Astrocyte of the cerebellum (primary cell): ENCODE measurements around the gene SNX8.

Experiments used
- DNase-seq: peaks from one replicate; pipeline ENCODE4 v3.0.0-alpha.2; 2011; ENCODE audit warnings: low read depth
- H3K4me3 ChIP-seq: 2 replicates; pipeline ENCODE4 v1.5.1; 2011; ENCODE audit warnings: mild to moderate bottlenecking, low read depth, low read length, moderate library complexity
- in situ Hi-C: cut with HindIII; loops from 2 replicates; pipeline ENCODE4 v1.10.0; 2017; ENCODE audit warnings: low sequenced_read_pairs
- TF ChIP-seq, protein P1 (sequence below): IDR thresholded peaks from 2 replicates; pipeline ENCODE4 v1.5.1; 2012; ENCODE audit warnings: low read length, low read depth, moderate library complexity, mild to moderate bottlenecking; ENCODE audit errors: missing control alignments

SNX8 gene

DNA sequence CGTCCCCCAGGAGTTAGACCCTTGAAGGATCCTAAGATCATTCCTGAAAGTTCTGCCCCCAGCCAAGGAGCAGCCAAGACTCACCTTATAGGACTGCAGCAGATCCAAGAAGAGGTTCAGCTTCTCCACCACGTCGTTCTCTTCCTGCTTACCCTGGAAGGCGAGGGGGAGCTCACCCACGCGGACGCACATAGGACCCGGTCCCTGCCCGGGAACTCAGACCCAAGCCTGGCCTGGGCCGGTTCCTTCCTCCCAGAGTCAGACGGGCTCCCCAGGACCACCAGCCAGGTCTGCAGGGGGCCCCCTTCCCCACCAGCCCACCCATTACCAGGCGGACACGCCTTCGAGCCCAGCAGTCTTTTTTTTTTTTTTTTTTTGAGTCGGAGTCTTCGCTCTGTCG is 56.6 kb downstream of the SNX8 start:
- TF ChIP-seq, protein P1, sequence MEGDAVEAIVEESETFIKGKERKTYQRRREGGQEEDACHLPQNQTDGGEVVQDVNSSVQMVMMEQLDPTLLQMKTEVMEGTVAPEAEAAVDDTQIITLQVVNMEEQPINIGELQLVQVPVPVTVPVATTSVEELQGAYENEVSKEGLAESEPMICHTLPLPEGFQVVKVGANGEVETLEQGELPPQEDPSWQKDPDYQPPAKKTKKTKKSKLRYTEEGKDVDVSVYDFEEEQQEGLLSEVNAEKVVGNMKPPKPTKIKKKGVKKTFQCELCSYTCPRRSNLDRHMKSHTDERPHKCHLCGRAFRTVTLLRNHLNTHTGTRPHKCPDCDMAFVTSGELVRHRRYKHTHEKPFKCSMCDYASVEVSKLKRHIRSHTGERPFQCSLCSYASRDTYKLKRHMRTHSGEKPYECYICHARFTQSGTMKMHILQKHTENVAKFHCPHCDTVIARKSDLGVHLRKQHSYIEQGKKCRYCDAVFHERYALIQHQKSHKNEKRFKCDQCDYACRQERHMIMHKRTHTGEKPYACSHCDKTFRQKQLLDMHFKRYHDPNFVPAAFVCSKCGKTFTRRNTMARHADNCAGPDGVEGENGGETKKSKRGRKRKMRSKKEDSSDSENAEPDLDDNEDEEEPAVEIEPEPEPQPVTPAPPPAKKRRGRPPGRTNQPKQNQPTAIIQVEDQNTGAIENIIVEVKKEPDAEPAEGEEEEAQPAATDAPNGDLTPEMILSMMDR: no peak
- in situ Hi-C loops: no loop called here
- H3K4me3 ChIP-seq: no peak overlapping the region
- DNase-seq: no peak

DNA sequence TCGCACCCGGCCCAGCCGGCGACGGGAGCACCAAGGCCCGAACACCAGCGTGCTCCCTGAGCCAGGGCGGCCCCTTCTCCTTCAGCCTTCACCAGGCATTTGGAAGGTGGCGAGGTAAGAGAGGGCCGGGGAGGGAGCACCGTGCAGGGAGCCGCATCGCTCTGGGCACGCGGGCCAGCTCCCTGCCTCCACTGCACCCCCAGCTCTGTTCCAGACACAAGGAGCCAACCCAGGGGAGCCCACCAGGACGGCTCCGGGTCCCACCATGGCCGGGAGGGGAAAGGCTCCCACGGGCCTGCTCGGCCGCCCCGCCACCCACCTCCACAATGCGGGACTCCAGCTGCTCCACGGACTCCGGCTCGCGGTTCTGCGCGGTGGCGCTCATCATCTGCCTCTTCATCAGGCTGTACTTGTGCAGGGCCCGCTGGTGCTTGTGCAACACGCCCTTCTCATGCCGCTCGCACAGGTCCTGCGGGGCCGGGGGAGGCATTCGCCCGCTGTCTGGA is 57.1 kb downstream of the SNX8 start:
- DNase-seq: no peak
- in situ Hi-C loops: no loop called here
- no peak overlapping the region for H3K4me3 ChIP-seq
- TF ChIP-seq, protein P1: no peak

DNA sequence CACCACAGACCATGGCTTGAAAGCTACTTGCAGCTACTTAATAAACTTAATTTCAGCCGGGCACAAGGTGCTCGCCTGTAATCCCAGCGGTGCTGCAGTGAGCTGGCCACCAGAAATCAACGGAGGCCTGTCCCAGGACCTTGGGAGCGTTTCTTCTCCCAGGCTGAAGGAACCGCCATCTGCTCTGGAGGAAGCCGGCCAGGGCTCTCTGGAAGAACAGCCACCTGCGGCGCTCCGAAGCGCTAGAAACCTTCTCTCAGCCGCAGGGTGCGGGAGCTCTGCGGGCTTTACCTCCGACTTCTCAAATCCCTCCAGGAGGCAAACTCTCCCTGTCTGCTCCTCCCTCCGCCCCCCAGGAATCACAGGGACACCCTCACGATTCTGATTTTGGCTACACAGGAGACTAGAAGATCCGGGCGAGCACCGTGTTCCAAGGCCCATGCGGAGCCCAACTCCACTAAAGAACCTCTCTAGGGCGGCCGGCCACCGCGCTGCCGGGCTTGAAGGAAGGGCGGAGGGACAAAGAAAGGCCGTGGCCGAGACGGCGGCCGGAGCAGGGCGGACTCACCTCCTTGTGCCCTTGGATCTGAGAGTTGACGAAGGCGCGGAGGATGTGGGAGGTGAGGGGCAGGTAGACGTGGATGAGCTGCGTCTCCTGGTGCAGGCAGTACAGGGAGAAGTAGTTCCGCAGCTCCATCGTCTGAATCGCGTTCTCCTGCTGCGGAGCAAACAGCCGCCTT is 57.8 kb downstream of the SNX8 start:
- TF ChIP-seq, protein P1: no peak
- in situ Hi-C loops: no loop called here

DNA sequence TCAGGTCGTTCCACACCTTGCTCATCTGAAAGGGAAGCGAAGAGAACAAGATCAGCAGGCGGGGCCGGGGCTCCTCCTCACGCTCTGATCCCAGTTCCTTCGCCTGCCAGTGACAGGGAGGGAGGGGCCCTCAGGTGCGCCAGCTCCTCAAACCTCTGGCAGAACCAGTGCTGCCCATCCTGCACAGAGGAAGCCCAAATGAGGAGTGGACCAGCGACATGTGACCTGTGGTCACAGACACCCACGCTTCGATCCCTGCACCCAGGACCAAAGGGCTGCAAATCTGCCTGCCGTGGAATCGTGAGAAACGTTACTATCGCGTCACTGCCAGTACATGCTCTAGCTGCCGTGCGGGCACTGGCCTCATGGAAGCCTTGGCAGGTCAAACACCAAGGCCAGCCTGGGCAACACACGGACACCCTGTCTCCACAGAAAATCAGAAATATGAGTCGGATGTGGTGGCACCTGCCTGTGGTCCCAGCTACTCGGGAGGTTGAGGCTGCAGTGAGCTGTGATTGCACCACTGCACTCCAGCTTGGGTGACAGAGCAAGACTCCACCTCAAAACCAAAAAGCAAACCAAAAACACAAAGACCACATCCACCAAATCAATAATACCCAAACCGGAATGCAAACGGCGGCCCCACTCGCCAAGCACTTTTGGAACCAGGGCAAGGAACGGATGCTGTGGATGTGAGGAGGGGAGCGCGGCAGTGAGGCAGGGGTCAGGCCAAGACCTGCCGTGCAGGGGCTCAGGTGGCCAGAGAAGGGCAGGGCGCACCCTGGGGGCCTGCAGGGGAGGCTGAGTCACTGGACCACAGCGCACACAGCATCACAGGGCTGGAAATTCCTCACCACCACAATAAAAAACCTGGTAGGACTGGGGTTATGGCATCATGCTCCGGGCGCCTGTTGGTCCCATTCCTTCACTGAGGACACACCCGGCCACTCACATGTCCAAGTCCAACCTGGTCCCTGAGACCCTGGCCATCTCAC is 58.8 kb downstream of the SNX8 start:
- peak; percentile 53 for DNase-seq
- TF ChIP-seq, protein P1: no peak
- in situ Hi-C loops: no loop called here

More for the DNA sequence above, 57.8 kb downstream of the SNX8 start:
- no peak for DNase-seq
- no peak overlapping the region for H3K4me3 ChIP-seq

DNA sequence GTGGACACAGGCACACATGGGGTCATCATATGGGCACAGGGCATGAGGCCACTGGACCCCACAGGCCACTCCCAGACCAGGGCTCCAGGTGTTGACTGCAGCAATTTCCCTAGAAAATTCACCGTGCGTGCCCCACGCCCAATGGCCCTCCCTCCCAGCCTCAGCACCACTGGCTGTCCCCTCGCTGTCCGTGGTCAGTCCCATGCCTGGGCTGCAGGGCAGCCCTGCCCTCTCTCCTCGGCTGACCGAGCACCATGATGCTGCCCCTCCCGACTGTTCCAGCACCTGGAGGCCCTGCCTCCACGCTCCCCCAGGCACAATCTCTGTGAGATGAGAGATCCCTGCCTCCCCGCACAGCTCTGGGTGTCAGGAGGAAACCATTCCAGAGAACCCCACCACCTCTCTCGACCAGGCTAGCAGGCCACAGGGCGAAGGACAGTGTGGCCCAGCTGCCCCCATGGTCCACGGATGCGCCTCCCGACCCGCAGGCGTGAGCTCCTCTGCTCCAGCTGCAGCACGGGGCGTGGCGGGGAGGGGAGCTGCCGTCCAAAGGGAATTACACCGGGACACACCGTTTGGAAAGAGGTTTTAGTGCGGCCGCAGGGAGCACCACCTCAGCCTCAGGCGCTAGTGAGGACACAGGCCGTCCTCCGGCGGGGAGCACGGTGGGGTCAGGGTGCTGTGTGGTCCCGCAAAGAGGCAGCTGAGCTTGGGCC is 59.7 kb downstream of the SNX8 start:
- in situ Hi-C loops: no loop called here
- no peak overlapping the region for H3K4me3 ChIP-seq
- DNase-seq: no peak
- TF ChIP-seq, protein P1: no peak

More for the DNA sequence above, 58.8 kb downstream of the SNX8 start:
- no peak overlapping the region for H3K4me3 ChIP-seq
